BE2C (cell line): ENCODE measurements around the gene PSMC4.
A peak's percentile ranks its signal among the peaks of the same experiment; 100 is the strongest.

Source experiments
- DNase-seq: peaks from one replicate; pipeline ENCODE4 v3.0.0-alpha.2; 2020
- H3K27me3 ChIP-seq: fragments of 250-450 bp; sonication (Bioruptor Pico); 2 replicates; pipeline ENCODE4 v1.5.1; 2020; ENCODE audit warnings: mild to moderate bottlenecking
- H3K36me3 ChIP-seq: fragments of 250-450 bp; sonication (Bioruptor Pico); 2 replicates; pipeline ENCODE4 v1.5.1; 2020; ENCODE audit warnings: mild to moderate bottlenecking
- H3K4me1 ChIP-seq: fragments of 250-450 bp; sonication (Bioruptor Pico); 2 replicates; pipeline ENCODE4 v1.5.1; 2020
- H3K4me3 ChIP-seq: 2 replicates; pipeline ENCODE4 v1.5.1; 2011; ENCODE audit warnings: low read depth, low read length
- H3K9me3 ChIP-seq: fragments of 250-450 bp; sonication (Bioruptor Pico); 2 replicates; pipeline ENCODE4 v1.5.1; 2020
- TF ChIP-seq, protein P1 (sequence below): IDR thresholded peaks from 2 replicates; pipeline ENCODE4 v1.5.1; 2012; ENCODE audit warnings: mild to moderate bottlenecking, low read depth, low read length

PSMC4 gene

DNA sequence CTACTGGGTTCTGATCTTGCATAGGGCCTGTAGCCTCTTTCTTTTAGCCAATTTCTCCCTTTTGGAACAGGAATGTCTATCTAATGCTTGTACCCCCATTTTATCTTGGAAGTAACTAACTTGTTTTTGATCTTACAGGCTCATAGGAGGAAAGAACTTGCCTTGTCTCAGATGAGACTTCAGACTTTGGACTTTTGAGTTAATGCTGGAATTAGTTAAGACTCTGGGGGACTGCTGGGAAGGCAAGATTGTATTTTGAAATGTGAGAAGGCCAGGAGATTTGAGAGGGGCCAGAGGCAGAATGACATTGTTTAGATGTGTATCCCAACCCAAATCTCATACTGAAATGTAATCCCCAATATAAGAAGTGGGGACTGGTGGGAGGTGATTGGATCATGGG lies 23.4 kb downstream of the PSMC4 start:
- H3K4me1 ChIP-seq = no peaks in the 10 kb centered on the region
- TF ChIP-seq, protein P1, sequence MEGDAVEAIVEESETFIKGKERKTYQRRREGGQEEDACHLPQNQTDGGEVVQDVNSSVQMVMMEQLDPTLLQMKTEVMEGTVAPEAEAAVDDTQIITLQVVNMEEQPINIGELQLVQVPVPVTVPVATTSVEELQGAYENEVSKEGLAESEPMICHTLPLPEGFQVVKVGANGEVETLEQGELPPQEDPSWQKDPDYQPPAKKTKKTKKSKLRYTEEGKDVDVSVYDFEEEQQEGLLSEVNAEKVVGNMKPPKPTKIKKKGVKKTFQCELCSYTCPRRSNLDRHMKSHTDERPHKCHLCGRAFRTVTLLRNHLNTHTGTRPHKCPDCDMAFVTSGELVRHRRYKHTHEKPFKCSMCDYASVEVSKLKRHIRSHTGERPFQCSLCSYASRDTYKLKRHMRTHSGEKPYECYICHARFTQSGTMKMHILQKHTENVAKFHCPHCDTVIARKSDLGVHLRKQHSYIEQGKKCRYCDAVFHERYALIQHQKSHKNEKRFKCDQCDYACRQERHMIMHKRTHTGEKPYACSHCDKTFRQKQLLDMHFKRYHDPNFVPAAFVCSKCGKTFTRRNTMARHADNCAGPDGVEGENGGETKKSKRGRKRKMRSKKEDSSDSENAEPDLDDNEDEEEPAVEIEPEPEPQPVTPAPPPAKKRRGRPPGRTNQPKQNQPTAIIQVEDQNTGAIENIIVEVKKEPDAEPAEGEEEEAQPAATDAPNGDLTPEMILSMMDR = no peak
- H3K4me3 ChIP-seq = no peak overlapping the region
- H3K9me3 ChIP-seq = no peaks in the 10 kb centered on the region
- no peaks in the 10 kb centered on the region for H3K27me3 ChIP-seq
- DNase-seq = no peak
- H3K36me3 ChIP-seq = no peaks in the 10 kb centered on the region

GRCh38 chr19:39995794-39996193 lies 24.8 kb downstream of the PSMC4 start:
- H3K9me3 ChIP-seq = no peaks in the 10 kb centered on the region
- no peaks in the 10 kb centered on the region for H3K36me3 ChIP-seq
- no peaks in the 10 kb centered on the region for H3K27me3 ChIP-seq
- no peak for DNase-seq
- no peaks in the 10 kb centered on the region for H3K4me1 ChIP-seq
- TF ChIP-seq, protein P1 = no peak
- H3K4me3 ChIP-seq = peak overlapping the region; percentile 98

- H3K36me3 ChIP-seq = no peaks in the 10 kb centered on the region
- no peaks in the 10 kb centered on the region for H3K9me3 ChIP-seq
- TF ChIP-seq, protein P1 = no peak
- no peaks in the 10 kb centered on the region for H3K4me1 ChIP-seq
- DNase-seq = peak; percentile 36
- peak overlapping the region; percentile 98 for H3K4me3 ChIP-seq
- no peaks in the 10 kb centered on the region for H3K27me3 ChIP-seq
Observed at GRCh38 chr19:39996218-39996810, 25.3 kb downstream of the PSMC4 start.

DNA sequence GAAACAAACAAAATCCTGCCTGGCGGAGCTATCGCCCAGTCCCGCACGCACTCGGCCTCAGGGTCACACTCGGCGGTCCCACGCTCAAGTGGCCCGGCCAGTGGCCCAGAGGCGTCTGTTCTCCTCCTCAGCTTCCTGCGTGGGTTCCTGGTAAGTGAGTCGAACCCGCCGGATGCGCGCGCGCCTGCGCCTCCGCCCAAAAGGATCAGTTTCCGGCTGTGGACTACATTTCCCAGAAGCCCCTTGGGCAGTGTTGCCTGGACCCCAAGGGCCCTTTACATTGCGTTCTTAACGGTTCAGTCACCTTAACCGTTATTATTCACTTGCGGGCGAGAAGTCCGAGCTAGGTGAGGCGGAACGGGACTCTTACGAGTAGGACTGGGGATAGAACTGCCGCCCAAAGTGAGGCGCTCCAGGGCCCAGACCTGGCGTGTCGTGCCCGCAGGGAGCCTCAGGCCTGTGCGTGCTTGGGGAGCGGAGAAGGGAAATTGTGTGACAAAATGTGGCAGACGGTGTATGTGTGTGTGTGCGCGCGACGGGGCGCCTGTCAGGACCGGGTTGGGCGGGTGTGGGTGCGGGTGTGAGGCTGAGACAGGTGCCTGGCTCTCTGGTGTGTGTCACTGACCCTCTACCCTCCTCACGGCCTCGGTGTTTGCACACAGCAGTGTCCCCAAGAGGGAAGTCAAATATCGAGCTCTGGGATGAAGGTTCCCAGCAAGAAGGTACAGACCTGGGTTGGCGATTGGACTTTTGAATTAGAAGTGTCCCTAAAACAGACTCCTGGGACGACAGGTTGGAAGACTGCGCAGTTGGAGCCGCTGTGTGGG lies 26.1 kb downstream of the PSMC4 start, which contains the start of gene ZNF546:
Gene ZNF546 (plus strand): TSS at position 250 of the 827 bp plus-strand sequence. CDS start 1,267 bp downstream, outside the sequence.
- H3K4me1 ChIP-seq = no peaks in the 10 kb centered on the region
- TF ChIP-seq, protein P1 = no peak
- peak; percentile 90 for DNase-seq
- H3K27me3 ChIP-seq = no peaks in the 10 kb centered on the region
- no peaks in the 10 kb centered on the region for H3K9me3 ChIP-seq
- H3K36me3 ChIP-seq = no peaks in the 10 kb centered on the region
- peak within 1 kb of the TSS; percentile 98 for H3K4me3 ChIP-seq

GRCh38 chr19:39997638-39998216 lies 26.8 kb downstream of the PSMC4 start:
- Histone ChIP-seq H3K9me3 (no peaks in the 10 kb centered on the region), H3K36me3 (no peaks in the 10 kb centered on the region), H3K27me3 (no peaks in the 10 kb centered on the region), H3K4me3 (peak overlapping the region; percentile 98), H3K4me1 (no peaks in the 10 kb centered on the region)
- DNase-seq = no peak
- TF ChIP-seq, protein P1 = no peak
